GF-D8 (cell line): ENCODE results near the gene CNTFR.

Experiments
- DNase-seq: peaks from one replicate; lab custom pipeline; 2025; lab: John Stamatoyannopoulos, UW

CNTFR gene

DNA sequence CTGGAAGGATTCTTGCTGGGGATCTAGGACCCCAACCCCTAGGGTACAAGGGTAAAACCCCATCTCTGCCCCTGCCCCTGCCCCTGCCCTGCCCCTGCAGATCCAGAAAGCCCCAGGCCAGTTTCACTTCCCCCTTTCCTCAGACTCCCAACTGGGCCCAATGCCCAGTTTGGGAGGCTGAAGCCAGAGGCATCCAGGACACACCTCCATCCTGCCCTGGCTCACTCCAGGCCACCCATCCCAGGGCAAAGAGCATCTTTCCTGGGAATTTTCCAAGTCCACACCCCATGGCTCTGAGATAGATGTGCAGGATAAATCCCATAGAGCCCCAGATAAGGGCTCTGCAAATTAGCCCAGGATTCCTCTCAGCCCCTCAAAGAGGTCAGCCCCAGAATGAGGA is 17.4 kb downstream of the CNTFR start:
- no peak for DNase-seq

DNA sequence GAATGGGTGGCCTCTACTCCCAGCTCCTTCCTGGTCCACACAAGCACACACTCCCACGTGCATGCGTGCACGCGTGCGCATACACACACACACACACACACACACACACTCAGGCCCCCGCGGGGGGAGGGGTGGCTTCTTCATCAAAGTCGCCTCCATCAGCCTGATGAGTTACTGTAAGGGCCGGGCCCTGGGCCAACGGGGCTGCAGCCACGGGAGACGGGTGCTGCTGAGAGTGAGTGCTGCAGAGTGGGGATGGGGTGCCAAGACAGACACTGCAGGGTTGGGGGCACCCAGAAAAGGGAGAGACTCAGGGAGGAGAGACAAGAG is 18.1 kb downstream of the CNTFR start:
- no peak for DNase-seq

DNA sequence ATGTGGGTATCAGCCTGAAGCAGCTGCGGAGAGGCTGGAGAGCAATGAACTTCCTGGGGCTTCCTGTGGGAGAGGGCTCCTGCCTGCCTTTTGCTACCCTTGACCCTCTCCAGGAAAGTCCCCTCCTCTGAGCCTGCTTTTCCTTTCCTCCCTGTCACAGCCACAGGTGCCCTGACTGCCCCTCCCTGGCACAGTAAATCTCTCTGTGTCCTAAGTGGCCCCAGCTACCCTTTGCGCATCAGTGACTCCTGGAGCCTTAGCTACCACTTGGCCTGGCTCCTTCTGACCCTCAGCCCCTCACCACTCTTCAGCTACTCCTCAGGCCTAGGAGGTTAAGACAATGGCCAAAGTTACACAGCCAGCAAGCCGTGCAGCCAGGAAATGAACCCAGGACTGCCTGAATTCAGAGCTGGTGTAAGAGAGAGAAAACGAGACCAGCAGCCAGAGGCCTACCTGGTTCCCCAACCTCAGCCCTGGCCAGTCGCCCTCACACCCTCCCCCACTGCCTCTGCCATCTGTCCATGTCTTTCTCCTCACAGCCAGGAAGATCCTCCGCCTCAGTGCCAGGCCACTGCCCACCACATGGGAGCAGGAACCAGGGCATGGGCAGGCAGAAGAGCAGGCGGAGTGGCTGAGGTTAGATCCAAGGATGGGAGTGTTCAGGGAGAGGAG is 18.6 kb downstream of the CNTFR start:
- DNase-seq, result no peak

DNA sequence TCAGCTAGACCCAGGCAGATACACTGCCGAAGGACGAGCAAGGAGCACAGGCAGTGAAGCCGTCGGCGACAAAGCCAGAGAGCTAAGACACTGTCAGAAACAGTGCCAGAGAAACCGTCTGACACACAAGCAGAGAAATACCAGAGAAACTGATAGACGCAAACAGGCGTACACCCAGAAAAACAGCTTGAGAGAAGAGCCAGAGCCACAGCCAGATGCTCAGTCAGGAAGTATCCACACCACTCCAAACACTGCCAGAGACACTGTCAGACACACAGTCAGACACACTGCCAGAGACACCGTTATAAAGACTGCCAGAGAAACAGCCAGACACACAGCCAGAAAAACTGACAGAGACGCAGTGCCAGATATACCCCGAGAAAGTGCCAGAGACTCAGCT is 19.1 kb downstream of the CNTFR start:
- no peak for DNase-seq

DNA sequence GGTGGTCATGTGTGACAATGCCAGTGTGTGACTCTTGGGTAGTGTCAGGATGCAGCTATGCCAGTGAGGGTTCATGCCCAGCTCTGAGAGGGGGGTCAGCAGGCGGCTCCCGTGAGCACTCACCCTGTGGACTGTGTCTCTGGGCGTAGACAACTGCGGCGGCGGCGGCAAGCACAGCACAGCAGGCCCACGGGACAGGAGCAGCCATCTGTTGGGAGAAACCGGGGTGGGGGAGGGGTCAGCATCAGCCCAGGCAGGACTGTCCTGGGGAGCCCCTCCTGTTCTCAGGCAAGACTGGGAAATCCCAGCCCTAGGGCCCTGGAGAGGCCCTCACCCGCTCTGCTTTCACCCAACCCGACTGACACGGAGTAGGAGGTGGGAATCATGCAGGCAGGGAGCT is 20.8 kb downstream of the CNTFR start:
- no peak for DNase-seq

DNA sequence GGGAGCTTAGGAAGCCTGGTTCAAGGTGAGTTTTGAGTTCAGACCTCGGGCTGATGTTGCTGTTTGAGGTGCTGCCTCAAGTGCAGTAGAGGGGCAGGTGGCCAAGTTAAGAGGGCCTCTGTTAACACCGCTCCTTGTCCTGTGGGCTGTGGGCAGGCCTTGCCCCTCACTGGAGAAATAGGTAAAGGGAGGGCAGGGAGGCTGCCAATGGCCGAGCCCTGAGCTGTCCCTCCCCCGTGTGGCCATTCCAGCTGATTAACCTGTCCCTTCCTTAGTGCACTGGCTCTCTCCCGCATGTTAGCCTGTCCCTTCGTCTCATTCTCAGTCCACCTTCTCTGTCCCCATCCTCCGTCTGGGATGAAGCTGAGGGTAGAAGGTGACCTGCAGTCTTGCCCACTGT is 21.4 kb downstream of the CNTFR start:
- DNase-seq, result no peak

DNA sequence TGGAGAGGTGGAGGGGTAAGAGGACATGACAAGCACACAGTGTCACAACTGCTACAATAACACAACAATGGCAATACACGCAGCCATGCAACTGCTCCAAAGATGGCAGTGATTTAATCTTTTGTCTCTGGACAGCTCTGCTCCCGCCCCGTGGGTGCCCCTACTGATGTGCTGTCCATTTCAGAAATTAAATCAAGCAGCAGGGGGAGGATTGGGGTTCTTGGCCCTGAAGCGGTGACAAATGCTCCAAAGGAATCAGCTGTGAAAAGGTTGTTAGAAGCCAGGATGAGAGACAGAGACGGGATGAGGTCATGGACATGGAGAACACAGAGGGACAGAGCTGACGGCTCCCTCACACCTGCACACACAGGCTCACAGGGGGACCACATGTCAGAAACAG is 22.6 kb downstream of the CNTFR start:
- DNase-seq, result no peak

DNA sequence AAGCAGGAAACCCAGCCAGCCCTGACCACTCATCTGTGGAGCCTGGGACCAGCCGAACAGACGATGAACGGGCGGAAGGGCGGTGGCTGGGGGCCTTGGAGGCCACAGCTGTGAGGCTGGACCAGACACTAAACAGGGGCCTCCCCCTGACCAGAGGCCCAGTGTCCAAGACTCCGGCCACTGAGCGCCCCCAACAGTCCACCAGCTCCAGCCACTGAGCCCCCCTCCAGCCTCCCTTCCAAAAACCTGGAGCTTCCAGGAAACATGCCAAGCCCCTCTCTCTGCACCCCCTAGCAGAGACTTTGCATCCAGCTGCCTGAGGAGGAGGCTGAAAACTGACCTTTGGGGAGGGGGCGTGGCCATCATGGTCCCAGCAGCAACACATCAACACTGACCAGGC is 23.2 kb downstream of the CNTFR start:
- DNase-seq, result no peak

DNA sequence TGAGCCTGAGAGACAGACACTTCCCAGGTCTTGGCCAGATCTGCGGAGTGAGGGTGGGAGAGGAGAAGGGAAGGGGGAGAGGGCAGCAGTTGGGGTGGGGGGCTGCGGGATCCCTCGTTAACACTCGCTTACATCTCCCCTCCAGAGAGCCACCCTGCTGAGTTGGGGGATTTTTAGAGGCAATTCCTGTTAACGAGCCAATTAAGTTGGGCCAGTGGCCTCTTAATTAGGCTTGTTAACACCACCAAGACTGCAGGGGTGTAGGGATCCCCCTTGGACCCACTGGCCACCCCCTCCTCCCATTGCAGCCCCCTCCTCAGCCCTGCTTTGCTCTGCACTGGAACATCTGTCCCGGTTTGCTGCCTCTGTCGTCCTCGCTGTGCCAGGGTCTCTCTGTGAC is 23.7 kb downstream of the CNTFR start:
- no peak for DNase-seq

DNA sequence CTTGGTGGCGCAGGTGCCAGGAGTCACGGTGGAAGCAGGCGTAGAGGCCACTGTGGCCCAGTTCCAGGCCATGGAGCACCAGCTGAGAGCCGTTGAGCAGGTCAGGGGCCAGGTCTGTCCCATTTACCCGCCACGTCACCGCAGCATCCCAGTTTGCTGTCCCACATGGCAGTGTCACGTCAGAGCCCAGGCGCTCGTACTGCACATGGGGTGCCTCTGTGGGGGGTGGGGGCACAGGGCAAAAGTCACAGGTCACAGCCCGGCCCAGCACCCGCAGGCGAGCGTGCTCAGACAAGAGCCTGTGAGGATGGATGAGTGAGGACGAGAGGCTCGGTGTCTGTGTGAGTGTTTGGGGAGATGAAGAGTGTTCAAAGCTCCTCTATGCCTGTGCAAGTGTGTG is 24.9 kb downstream of the CNTFR start:
- no peak for DNase-seq

DNA sequence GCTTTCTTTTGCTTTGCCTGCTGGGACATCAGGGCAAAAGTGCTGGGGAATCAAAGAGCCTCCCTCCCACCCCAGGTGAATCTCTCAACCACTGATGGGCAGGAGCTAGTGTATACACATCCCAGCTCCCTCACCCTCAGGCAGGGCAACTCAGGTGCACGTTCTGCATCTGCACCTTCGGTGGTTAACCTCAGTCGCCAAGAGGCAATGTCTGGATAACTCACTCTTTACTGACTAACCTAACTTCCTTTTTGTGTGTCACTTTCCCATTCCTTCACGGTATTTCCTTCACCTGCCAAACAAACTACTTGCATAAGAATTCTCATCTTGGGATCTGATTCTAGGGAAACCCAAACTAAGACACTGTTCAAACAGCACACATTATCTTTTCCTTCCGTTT is 26.3 kb downstream of the CNTFR start:
- no peak for DNase-seq

DNA sequence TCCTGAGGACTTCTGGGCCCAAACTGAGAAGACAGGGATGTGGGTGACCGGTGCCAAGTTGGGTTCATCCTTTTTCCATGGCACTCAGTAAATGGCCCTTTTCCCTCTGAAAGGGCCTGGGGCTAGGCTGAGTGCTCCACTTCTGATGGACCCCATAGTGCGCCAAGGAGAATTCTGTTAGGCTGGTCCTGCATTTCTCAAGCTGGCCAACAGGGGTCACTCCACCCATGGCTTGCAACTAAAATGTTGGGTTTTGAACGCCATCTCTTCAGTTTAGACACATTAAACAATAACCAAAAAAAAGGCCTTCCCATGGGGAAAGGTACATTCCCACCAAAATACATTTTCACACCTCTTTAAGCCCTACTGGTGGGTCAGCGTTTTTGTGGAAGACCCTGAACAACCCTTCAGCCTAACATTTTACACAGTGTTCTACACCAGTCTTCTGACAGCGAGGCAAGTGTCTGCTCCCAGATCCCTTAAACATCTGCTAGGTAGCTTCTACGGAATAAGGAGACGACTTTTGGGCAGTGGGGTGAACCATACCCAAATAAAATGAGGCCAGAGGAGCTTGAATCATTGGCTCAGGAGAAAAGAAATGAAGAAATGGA is 27.3 kb downstream of the CNTFR start:
- no peak for DNase-seq

DNA sequence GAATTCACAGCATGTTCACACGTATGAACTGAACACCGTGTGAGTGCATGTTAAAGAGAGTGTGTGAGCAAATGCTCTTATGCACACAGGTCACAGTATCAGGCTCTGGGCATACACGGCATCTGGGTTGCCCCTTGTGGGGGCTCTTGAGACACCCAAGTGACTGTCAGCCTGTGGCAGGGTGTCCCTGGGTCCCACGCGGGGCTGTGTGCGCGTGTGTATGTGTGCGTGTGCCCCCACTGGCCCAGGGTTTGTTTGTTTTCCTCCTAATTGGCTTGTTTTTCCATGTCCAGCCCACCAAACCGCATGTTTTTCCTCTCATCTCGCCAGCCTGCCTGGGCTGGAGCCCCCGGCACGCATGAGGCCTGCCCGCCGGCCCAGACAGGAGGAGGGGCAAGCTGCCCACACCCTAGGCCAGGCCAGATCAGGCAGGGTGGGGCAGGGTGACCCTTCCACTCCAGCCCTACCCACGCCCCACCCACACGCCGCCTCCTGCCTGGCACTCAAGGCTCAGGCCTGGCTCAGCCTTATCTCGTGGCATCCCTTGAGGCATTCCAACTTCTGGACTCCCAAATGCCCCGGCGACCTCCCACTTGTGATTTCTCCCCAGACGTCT is 28.8 kb downstream of the CNTFR start:
- DNase-seq, result no peak

DNA sequence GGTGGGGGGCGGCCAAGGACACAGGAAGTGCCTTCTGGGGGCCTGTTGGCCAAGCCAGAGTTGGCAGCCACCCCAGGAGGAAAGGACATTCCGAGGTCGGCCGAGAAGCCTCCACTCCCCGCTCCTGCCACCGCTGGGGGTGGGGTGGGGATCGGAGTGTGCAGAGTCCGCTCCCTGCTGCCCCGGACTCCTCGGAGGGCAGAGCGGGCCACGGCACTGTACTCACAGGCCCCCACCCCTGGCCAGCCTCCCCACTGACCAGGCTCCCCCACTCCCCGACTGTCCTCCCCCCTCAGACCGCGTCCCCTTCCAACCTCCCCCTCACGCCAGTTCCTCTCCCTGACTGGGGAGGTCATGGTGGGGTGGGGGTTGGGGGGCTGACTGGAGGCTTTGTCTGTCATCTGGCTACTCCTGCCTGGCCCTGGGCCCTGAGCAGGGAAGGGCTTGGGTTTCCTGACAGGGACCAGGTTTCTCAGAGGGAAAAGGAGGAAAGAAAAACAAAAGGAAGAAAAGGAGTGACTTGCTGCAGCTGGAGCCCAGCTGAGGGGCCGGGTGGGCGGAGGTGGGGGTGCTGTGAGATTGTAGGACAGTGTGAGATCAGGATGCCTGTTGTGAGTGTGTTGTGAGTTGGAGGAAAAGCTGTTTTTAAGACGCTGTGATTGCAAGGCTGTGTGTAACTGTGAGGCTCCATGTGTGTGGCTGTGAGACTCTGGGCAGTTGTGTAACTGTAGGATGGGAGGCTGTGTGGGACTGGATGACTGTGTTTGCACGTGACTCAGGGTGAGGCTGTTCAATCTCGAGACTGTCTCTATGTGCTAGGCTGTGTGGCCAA is 29.7 kb downstream of the CNTFR start:
- no peak for DNase-seq

DNA sequence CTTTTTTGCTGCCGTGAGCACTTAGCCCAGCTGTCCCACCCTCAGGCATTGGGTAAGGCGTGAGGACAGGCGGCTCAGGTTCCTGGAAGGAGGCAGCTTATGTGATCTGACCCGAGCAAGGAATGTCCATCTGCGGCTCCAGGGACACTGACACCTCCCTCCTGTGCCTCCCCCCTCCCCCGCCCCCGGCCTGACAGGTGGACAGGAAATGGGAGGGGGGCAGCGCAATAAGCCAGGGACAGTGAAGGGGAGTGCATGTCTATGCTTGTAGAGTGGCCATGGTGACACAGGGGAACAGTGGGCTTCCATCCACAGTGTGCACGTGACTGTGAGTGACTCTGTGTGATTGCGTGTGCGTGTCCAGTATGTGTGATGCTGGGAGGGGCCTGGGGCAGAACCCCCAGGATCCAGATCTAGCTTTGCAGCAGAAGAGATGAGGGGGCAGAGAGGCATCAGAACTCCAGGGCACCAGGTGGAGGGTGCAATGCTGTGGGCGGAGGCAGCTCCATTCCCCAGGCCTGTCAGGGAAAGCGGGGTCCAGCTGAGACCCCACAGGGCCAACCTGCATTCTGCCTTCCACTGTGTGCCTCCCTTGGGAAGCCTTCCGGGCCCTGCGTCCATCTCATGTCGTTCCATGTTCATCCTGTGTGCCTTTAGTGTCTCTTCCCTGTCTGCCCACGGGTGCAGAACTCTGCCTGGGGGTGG is 30.5 kb downstream of the CNTFR start:
- no peak for DNase-seq

DNA sequence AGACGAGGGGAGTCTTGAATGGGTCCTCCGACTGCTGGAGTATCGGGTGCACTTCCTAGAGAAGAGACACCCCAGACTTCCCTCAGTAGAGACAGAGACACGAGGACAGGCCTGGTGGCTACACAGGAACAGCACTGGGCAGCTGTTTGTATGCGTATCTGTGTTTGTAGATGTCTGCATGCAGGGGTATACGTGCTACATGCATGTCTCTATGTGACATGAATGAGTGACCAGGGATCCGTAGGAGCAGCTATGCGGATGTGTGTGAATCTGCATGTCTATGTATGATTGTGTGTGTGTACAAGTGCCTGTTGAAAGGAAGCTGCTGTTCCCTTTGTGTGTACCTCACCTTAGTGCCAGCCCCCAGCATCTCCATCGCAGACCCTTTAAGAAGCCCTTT is 31.2 kb downstream of the CNTFR start:
- DNase-seq, result no peak

DNA sequence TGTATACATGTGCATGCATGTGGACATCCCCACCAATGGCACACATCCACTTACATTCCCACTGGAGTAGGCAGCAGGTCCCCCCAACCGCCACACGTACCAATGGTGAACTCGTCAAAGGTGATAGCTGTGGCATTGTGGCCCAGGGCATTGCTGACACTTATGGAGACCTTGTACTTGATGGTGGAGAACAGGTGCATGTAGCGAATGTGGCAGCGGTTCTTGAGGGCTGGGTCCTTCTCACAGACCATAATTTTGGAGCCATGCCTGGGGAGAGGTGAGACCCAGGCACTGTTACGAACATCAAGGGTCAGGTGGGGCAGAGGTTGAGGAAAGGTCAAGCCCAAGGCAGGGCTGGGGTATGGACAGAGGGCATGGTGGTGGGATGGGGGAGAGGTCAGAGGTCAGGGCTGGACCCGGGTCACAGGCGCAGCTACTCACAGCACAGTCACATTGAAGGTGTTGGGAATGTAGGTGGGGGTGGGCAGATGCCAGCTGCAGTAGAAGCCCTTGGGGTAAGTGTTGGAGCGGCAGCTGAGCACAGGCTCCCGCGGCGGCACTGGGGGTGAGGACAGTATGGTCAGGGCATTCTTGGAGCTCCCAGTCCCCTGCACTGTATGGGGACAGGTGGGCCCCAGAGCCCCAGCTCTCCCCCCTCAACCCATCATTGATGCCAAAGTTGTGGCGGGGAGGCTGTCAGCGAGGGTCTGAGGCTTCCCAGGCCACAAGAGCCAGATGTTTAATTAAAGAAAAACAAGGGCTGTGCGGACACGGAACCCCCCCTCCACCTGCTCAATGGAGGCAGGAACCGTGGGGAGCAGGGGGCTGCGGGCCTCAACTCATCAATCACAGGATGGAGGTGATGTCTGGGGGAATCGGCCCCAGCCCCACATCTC is 31.9 kb downstream of the CNTFR start:
- DNase-seq, result no peak

DNA sequence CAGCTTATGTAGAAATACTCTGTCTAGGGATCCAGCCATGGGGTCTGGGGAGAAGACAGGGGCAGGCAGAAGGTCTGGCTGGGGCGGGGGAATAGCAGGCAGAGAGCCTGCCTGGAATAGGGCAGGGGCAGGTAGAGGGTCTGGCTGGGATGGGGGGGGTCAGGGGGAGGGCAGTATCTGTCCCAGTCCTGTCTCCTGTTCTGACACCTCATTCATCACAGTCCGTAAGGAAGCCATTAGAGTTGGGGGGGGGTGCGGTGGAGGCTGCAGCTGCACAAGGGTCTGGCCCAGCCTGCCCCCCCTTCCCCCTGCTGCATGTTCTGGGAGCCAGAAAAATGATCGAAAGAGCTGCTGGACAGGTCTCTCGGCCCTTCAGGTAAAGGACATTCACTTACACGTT is 32.6 kb downstream of the CNTFR start:
- no peak for DNase-seq

DNA sequence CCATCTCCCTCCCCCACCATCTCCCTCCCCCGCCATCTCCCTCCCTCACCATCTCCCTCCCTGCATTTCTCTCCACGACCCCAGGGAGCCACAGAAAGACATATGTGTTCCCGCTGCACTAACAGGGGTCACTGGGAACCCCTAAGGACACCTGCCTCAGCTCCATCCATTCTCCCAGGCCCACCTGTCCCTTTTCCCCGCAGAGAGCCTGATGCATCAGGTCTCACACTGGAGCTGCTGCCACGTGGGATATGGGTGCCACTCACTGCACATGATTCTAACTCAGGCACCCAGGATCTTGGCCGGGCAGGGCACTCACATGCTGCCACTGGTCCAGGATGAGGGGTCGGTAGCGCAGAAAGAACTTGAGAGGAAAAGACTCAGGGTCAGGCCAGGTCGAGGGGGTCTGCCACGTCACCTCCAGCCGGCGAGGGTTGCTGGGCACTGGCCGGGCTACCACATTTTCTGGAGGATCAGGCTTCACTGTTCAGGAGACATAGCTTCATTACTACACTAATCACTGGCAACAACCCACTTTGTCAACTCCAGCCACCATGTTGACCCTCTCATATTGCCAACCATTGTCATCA is 33.5 kb downstream of the CNTFR start:
- no peak for DNase-seq

DNA sequence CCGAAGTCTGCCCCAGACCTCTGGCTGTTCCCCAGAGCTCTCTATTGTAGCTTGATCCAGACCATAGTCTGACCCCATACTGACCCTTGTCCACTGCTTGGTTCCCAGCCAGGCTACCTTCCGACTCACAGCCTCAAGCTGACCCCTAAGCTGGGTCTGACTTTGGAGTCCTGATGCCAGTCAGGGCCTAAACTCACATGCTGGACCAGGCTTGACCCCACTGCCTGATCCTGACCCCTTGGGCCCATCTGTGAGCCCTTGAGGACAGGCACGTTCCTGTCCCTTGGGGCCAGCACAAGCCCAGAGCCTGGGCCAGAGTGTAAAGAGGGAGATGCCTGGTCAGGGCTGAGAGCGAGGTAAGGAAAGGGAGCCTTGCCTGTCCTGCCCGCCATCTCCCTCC is 34.0 kb downstream of the CNTFR start:
- DNase-seq, result no peak

DNA sequence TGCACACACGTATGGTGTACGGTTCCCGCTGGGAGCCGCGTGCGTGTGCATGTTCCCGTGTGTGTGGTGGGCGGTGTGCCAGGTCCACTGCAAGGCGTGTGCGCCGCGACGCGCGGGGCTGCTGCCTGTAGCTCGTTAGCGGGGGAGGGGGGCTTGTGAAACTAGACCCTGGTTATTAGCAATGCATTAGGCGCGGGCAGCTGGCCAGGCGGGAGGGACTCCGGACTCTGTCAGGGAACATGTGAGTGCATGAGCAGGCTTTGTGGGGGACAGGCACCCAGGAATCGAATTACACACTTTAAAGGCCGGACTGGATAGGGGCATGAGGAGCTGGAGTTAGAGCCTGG is 34.5 kb downstream of the CNTFR start:
- no peak for DNase-seq
